ENCODE results near the gene DPP6.

Gene DPP6

DNA sequence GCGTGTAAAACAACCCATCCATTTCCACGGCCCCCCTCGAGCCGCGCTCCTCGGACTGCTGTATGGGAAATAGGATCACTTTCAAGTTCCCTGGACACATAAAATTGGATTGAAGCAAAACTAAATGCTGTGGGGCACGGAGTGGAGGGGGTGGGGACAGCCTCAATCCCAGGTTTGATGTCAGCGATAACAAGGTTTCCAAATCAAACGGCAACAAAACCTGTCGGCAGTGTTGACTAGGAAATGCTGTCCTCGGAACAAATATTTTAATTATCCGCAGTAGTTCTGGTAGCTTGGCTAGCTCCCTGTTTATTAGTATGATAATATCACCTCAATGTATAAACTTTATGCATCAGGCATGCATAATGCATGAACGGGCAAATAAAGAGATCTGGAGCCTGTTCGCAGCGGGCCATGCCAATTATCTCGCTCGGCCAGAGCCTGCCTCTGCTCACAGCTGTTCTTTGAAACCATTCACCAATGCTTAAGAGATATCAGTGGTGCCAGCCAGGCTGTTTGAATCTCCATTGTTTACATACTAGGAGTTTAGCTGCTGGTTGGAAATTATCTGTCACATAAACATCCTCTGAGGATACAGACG lies 789.6 kb downstream of the DPP6 start:
- TF ChIP-seq, protein P1, sequence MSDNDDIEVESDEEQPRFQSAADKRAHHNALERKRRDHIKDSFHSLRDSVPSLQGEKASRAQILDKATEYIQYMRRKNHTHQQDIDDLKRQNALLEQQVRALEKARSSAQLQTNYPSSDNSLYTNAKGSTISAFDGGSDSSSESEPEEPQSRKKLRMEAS (IDR thresholded peaks at IDR 0.05; ENCODE audit: low read depth, low read length), result no peak
- TF ChIP-seq MYC (IDR thresholded peaks at IDR 0.05; ENCODE audit: low read depth, low read length), result no peak
- TF ChIP-seq POLR2A (IDR thresholded peaks at IDR 0.05; ENCODE audit: extremely low read depth, insufficient read length), result no peak
- TF ChIP-seq, protein P2, sequence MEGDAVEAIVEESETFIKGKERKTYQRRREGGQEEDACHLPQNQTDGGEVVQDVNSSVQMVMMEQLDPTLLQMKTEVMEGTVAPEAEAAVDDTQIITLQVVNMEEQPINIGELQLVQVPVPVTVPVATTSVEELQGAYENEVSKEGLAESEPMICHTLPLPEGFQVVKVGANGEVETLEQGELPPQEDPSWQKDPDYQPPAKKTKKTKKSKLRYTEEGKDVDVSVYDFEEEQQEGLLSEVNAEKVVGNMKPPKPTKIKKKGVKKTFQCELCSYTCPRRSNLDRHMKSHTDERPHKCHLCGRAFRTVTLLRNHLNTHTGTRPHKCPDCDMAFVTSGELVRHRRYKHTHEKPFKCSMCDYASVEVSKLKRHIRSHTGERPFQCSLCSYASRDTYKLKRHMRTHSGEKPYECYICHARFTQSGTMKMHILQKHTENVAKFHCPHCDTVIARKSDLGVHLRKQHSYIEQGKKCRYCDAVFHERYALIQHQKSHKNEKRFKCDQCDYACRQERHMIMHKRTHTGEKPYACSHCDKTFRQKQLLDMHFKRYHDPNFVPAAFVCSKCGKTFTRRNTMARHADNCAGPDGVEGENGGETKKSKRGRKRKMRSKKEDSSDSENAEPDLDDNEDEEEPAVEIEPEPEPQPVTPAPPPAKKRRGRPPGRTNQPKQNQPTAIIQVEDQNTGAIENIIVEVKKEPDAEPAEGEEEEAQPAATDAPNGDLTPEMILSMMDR (IDR thresholded peaks at IDR 0.05; ENCODE audit: low read depth, low read length), result no peak
- DNase-seq (ENCODE audit: low read depth), result no peak
- H3K4me3 ChIP-seq (ENCODE audit: low read depth, low read length), result no peak overlapping the region

DNA sequence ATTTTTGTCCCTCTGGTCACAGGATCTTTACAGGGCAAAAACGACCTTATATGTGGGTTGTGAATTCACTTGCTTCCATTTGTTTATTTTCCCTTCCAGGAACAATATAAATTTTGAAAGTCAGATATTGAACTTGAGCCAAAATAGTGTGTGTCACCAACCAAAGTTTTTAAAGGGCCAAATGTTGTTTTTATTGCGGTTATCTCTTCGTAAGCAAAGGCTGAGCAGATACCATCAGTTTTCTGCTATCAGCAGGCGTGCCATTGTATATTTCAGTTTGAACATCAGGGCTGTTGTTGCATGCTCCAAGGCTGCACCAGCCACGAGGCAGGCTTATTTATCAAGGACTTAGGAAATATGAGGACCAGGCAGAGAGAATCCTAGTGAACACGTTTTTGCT lies 790.4 kb downstream of the DPP6 start:
- no peak for TF ChIP-seq MYC (IDR thresholded peaks at IDR 0.05; ENCODE audit: low read depth, low read length)
- TF ChIP-seq, protein P2 (IDR thresholded peaks at IDR 0.05; ENCODE audit: low read depth, low read length), result no peak
- no peak for TF ChIP-seq POLR2A (IDR thresholded peaks at IDR 0.05; ENCODE audit: extremely low read depth, insufficient read length)
- TF ChIP-seq, protein P1 (IDR thresholded peaks at IDR 0.05; ENCODE audit: low read depth, low read length), result no peak
- no peak overlapping the region for H3K4me3 ChIP-seq (ENCODE audit: low read depth, low read length)
- no peak for DNase-seq (ENCODE audit: low read depth)

DNA sequence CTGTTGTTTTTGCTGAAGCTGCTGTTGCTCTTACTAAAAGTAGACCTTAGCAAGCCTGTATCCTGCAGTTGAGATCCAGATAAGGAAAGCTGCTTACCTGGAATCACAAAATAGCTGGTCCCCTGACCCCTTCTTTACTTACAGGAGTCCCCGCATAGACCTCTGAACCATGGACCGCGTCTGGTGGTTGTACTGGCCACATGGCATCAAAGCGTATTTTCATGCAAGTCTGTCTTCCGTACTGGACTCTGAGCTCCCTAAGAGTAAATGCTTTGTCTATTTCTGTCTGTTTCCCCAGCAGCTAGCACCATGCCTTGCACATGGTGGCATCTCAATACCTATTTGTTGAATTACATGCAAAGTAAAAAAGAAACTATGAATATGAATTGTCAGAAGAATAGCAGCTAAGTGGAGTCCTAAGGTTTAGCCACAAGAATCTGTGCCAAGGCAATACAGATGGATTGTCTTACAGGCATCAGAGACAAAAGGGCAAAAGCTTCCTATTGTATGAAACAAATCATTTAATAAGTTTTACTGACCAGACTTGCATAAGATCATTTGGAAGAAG lies 791.6 kb downstream of the DPP6 start:
- DNase-seq (ENCODE audit: low read depth), result no peak
- TF ChIP-seq POLR2A (IDR thresholded peaks at IDR 0.05; ENCODE audit: extremely low read depth, insufficient read length) (no peak), MYC (IDR thresholded peaks at IDR 0.05; ENCODE audit: low read depth, low read length) (no peak)
- TF ChIP-seq, protein P2 (IDR thresholded peaks at IDR 0.05; ENCODE audit: low read depth, low read length), result no peak
- TF ChIP-seq, protein P1 (IDR thresholded peaks at IDR 0.05; ENCODE audit: low read depth, low read length), result no peak
- H3K4me3 ChIP-seq (ENCODE audit: low read depth, low read length), result no peak overlapping the region

DNA sequence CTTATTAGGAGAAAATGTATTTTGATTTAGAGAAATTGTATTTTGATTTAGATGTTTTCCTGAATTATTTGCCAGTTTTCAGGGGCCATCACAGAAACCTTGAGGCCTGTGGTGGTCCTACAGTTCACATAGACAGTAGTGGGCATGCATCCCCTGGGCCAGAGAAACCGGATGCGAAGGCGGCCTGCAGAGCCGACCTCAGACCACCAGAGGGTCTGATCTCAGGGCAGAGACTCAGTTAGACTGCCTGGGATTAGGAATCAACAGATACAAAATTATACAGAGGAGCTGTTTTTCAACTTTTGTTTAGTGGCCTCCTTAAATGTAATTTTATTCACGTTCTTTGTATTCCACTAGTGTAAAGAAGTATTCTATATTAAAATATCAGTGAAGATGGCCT lies 792.3 kb downstream of the DPP6 start:
- DNase-seq (ENCODE audit: low read depth), result no peak
- no peak overlapping the region for H3K4me3 ChIP-seq (ENCODE audit: low read depth, low read length)
- TF ChIP-seq, protein P1 (IDR thresholded peaks at IDR 0.05; ENCODE audit: low read depth, low read length), result no peak
- TF ChIP-seq, protein P2 (IDR thresholded peaks at IDR 0.05; ENCODE audit: low read depth, low read length), result peak; percentile 3

DNA sequence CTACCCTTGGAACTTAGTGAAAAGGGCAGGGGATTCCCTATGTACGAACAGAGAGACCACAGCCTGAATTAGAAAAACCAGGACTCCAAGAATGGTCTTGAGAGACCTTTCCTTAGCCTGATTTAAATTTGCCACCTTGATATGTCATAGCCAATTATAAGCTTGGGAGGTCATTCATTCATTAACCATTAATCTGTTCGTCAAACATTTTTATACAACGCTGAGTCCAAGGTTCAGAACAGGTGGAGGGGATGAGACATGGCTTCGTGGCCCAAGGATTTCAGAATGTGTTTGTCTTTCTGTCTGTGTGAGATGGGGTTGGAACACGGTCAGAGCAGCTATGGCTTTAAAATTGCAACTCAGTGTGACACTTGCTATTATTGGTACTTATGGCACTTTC lies 792.8 kb downstream of the DPP6 start:
- TF ChIP-seq, protein P2 (IDR thresholded peaks at IDR 0.05; ENCODE audit: low read depth, low read length), result no peak
- TF ChIP-seq, protein P1 (IDR thresholded peaks at IDR 0.05; ENCODE audit: low read depth, low read length), result no peak
- TF ChIP-seq MYC (IDR thresholded peaks at IDR 0.05; ENCODE audit: low read depth, low read length) (no peak), POLR2A (IDR thresholded peaks at IDR 0.05; ENCODE audit: extremely low read depth, insufficient read length) (no peak)
- H3K4me3 ChIP-seq (ENCODE audit: low read depth, low read length), result no peak overlapping the region
- no peak for DNase-seq (ENCODE audit: low read depth)
